ENCODE results near the gene SH3D19.

DNA sequence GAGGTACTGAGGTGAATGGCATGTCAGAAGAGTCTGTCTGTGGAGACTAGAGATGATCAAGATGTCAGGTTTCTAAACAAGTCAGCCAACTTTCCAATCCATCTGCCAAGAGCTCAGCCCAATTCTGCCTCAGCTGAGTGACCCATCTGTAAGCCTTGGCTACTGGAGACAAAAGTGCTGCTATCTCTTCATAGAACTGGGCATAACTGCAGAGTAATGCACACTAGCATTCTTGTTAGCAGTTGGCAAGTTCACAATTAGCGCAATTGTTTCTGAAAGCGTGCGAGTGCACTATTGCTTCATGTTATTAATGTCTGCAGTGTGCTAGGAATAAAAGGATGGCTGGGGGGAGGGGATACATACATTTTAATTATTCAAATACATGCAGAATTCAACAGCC lies 32.9 kb upstream of the SH3D19 start:
- TF ChIP-seq, protein P1, sequence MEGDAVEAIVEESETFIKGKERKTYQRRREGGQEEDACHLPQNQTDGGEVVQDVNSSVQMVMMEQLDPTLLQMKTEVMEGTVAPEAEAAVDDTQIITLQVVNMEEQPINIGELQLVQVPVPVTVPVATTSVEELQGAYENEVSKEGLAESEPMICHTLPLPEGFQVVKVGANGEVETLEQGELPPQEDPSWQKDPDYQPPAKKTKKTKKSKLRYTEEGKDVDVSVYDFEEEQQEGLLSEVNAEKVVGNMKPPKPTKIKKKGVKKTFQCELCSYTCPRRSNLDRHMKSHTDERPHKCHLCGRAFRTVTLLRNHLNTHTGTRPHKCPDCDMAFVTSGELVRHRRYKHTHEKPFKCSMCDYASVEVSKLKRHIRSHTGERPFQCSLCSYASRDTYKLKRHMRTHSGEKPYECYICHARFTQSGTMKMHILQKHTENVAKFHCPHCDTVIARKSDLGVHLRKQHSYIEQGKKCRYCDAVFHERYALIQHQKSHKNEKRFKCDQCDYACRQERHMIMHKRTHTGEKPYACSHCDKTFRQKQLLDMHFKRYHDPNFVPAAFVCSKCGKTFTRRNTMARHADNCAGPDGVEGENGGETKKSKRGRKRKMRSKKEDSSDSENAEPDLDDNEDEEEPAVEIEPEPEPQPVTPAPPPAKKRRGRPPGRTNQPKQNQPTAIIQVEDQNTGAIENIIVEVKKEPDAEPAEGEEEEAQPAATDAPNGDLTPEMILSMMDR (IDR thresholded peaks at IDR 0.05), result no peak
- TF ChIP-seq POLR2A (IDR thresholded peaks at IDR 0.05), result no peak

Data from testis (tissue), 2 donors.